ENCODE measurements around the gene NDUFS1. TPM values are rescaled to one million over a fixed set of nuclear protein-coding genes. Genes with fewer than 3 reads are reported as not detected.

Gene NDUFS1
- total and polyA plus RNA-seq, 10 of the 15 experiments (the other 5 are each of a cell fraction or from before 2014, with no cell fraction given), result 62.6 to 108 (median 90.4) TPM

DNA sequence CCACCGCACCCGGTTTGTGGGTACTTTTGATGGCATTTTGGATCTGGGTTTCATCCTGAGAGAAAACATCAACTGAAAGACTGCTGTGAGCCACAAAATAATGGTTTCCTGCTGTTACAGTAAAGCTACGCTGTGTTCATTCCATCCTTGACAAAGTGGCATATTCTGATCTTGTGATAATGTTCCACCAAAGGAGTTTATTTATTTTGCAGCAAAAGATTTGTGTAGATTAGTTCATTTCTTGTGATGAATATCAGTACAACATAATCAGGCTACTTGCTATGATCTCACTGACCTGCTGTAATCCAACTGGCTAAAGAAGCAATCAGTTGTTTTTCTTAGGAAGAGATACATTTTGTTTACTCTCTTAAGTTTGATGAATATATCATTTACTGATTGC lies 45.5 kb upstream of the NDUFS1 start:
- Histone ChIP-seq H3K36me3 (ENCODE audit: control insufficient read depth in 2 of 2, insufficient read depth in 2 of 2, low read length in 1 of 2) (no peaks in the 10 kb centered on the region), H3K27me3 (replicated peaks in 1 of 2; ENCODE audit: control insufficient read depth in 2 of 2, insufficient read depth in 2 of 2, low read length in 1 of 2) (no peaks in the 10 kb centered on the region), H3K4me2 (ENCODE audit: control insufficient read depth, insufficient read depth) (no peak overlapping the region), H3K27ac (ENCODE audit: control insufficient read depth, insufficient read depth) (no peak overlapping the region), H3K9ac (ENCODE audit: control insufficient read depth, insufficient read depth, low read length) (no peak overlapping the region), H2AFZ (ENCODE audit: control insufficient read depth, low read depth, low read length) (no peak overlapping the region), H3K4me3 (no peak overlapping the region), H3K9me3 (replicated peaks; ENCODE audit: control insufficient read depth, insufficient read depth, low read length) (no peaks in the 10 kb centered on the region), H3K79me2 (ENCODE audit: control insufficient read depth, insufficient read depth, low read length) (no peaks in the 10 kb centered on the region), H3K4me1 (ENCODE audit: control insufficient read depth, insufficient read depth, low read length) (no peaks in the 10 kb centered on the region), H4K20me1 (ENCODE audit: control insufficient read depth, insufficient read depth) (no peaks in the 10 kb centered on the region)
- ATAC-seq (no peak), DNase-seq (ENCODE audit: low read depth, low spot score) (no peak), FAIRE-seq (no peak)
- BruUV-seq (replicated peaks), result no TSS peak
- RAD21 ChIA-PET (ENCODE audit: unreplicated experiment), result interaction anchor here (0.6 to 0.7 kb wide), 2 partner anchors 42 to 125 kb away, joined by 3 to 5 read pairs; no protein-coding TSS in a partner anchor
- in situ Hi-C loops (cut with MboI) (no loop called here), intact Hi-C loops (cut with micrococcal nuclease; ENCODE audit: unreplicated experiment) (no loop called here)
- TF ChIP-seq MYC (IDR thresholded peaks at IDR 0.05; ENCODE audit: insufficient read depth, insufficient read length, insufficient replicate concordance, low read length, severe bottlenecking) (no peak), NRF1 (conservative IDR thresholded peaks at IDR 0.05; ENCODE audit: low read depth, low read length) (no peak), SUPT20H (IDR thresholded peaks at IDR 0.05; ENCODE audit: borderline replicate concordance, control insufficient read depth, low read depth, low read length) (no peak), FOXK2 (IDR thresholded peaks at IDR 0.05) (no peak)
- 63% methylated on average over 3 of the region's 3 CpGs for WGBS (ENCODE audit: insufficient coverage, insufficient replicate concordance, low lambda C conversion rate, missing lambda C conversion rate)
- POLR2A ChIA-PET, result no interaction called here
- CTCF ChIA-PET, result no interaction called here
- SMC1A ChIA-PET (ENCODE audit: uncharacterized antibody, unreplicated experiment), result interaction anchor here (1.6 kb wide), 1 partner anchor 13 kb away, joined by 5 read pairs; no protein-coding TSS in a partner anchor

DNA sequence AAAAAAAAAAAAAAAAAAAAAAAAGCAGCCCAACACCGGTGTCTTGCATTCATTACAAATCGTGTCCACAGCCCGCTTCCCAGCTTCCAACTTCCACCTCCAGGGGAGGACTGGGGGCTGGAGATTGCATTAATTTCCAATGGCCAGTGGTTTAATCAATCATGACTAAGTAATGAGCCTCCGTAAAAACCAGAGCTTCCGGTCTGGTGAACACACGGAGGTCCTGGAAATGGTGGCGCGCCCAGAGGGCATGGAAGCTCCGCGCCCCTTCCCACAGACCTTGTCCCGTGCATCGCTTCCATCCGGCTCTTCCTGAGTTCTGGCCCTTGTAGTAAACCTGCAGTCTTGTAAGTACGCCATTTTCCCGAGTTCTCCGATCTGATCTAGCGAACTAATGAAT lies 44.1 kb upstream of the NDUFS1 start:
- ChIA-PET POLR2A (no interaction called here), RAD21 (ENCODE audit: unreplicated experiment) (no interaction called here), CTCF (no interaction called here), SMC1A (ENCODE audit: uncharacterized antibody, unreplicated experiment) (interaction anchor here (0.6 to 1.6 kb wide), 2 partner anchors 15 to 53 kb away, joined by 3 to 5 read pairs; no protein-coding TSS in a partner anchor)
- no peaks in the 10 kb centered on the region for H3K4me1 ChIP-seq (ENCODE audit: control insufficient read depth, insufficient read depth, low read length)
- no peaks in the 10 kb centered on the region for H3K79me2 ChIP-seq (ENCODE audit: control insufficient read depth, insufficient read depth, low read length)
- WGBS (ENCODE audit: insufficient coverage, insufficient replicate concordance, low lambda C conversion rate, missing lambda C conversion rate), result 84% methylated on average over 17 of the region's 17 CpGs
- no peaks in the 10 kb centered on the region for H3K36me3 ChIP-seq (ENCODE audit: control insufficient read depth in 2 of 2, insufficient read depth in 2 of 2, low read length in 1 of 2)
- H3K4me2 ChIP-seq (ENCODE audit: control insufficient read depth, insufficient read depth), result no peak overlapping the region
- no peak overlapping the region for H3K4me3 ChIP-seq
- H3K9ac ChIP-seq (ENCODE audit: control insufficient read depth, insufficient read depth, low read length), result no peak overlapping the region
- no peak for TF ChIP-seq BRCA1 (IDR thresholded peaks at IDR 0.05; ENCODE audit: low read depth, low read length)
- no peak for TF ChIP-seq TARDBP (IDR thresholded peaks at IDR 0.05; ENCODE audit: borderline replicate concordance)
- no peak for TF ChIP-seq NR2C2 (IDR thresholded peaks at IDR 0.05; ENCODE audit: borderline replicate concordance, control insufficient read depth, insufficient read length, low read depth)
- no peak for TF ChIP-seq CHD2 (IDR thresholded peaks at IDR 0.05; ENCODE audit: borderline replicate concordance, low read depth, low read length)
- no peak for TF ChIP-seq MTA3 (IDR thresholded peaks at IDR 0.05; ENCODE audit: borderline replicate concordance, low read length)
- no peaks in the 10 kb centered on the region for H3K9me3 ChIP-seq (replicated peaks; ENCODE audit: control insufficient read depth, insufficient read depth, low read length)
- ATAC-seq (no peak), DNase-seq (ENCODE audit: low read depth, low spot score) (no peak), FAIRE-seq (no peak)
- in situ Hi-C loops (cut with MboI) (no loop called here), intact Hi-C loops (cut with micrococcal nuclease; ENCODE audit: unreplicated experiment) (no loop called here)
- H2AFZ ChIP-seq (ENCODE audit: control insufficient read depth, low read depth, low read length), result no peak overlapping the region
- H4K20me1 ChIP-seq (ENCODE audit: control insufficient read depth, insufficient read depth), result no peaks in the 10 kb centered on the region
- BruUV-seq (replicated peaks), result no TSS peak
- H3K27ac ChIP-seq (ENCODE audit: control insufficient read depth, insufficient read depth), result no peak overlapping the region
- H3K27me3 ChIP-seq (replicated peaks in 1 of 2; ENCODE audit: control insufficient read depth in 2 of 2, insufficient read depth in 2 of 2, low read length in 1 of 2), result no peaks in the 10 kb centered on the region

Measured in GM12878 (cell line).